ENCODE measurements around the gene LRP5.

Gene LRP5

GRCh38 chr11:68312780-68313573 is 586 bp downstream of the LRP5 start:
- DNase-seq (ENCODE audit: insufficient read length, low spot score), result no peak
- TF ChIP-seq CTCF (IDR thresholded peaks at IDR 0.05; ENCODE audit: insufficient read depth, missing control alignments), result no peak
- no peak for FAIRE-seq

- TF ChIP-seq CTCF (IDR thresholded peaks at IDR 0.05; ENCODE audit: insufficient read depth, missing control alignments), result no peak
- FAIRE-seq (no peak), DNase-seq (ENCODE audit: insufficient read length, low spot score) (no peak)
Observed at GRCh38 chr11:68313574-68314202, 1.3 kb downstream of the LRP5 start.

GRCh38 chr11:68314203-68315170 is 2.1 kb downstream of the LRP5 start:
- no peak for TF ChIP-seq CTCF (IDR thresholded peaks at IDR 0.05; ENCODE audit: insufficient read depth, missing control alignments)
- no peak for FAIRE-seq
- no peak for DNase-seq (ENCODE audit: insufficient read length, low spot score)

- FAIRE-seq (no peak), DNase-seq (ENCODE audit: insufficient read length, low spot score) (no peak)
- no peak for TF ChIP-seq CTCF (IDR thresholded peaks at IDR 0.05; ENCODE audit: insufficient read depth, missing control alignments)
Observed at GRCh38 chr11:68315171-68315920, 3.0 kb downstream of the LRP5 start.

- TF ChIP-seq CTCF (IDR thresholded peaks at IDR 0.05; ENCODE audit: insufficient read depth, missing control alignments), result no peak
- FAIRE-seq (no peak), DNase-seq (ENCODE audit: insufficient read length, low spot score) (no peak)
Observed at GRCh38 chr11:68317147-68317785, 4.9 kb downstream of the LRP5 start.

All from D721Med (cell line).